Hippocampal formation (tissue), 2 donors: ENCODE measurements around the gene OR2V1.
"Not testable (repeated sequence)": the region's sequence is repeated elsewhere in the genome, so short reads cannot be mapped to it uniquely, and the experiment has no call there.

Experiments used
- DNase-seq, 2 donors: peaks; one replicate each; lab custom pipeline; 2025; lab: John Stamatoyannopoulos, UW

Gene OR2V1

GRCh38 chr5:181101930-181102674 is 28.9 kb downstream of the OR2V1 start:
- not testable (repeated sequence) for DNase-seq

GRCh38 chr5:181101030-181101641 is 29.8 kb downstream of the OR2V1 start:
- not testable (repeated sequence) for DNase-seq

GRCh38 chr5:181100121-181100875 is 30.7 kb downstream of the OR2V1 start:
- no peak for DNase-seq

- DNase-seq = no peak
Observed at GRCh38 chr5:181099602-181100086, 31.3 kb downstream of the OR2V1 start.

- DNase-seq = no peak
Observed at GRCh38 chr5:181098762-181099601, 32.0 kb downstream of the OR2V1 start.

- DNase-seq = not testable (repeated sequence)
Observed at GRCh38 chr5:181097759-181098491, 33.0 kb downstream of the OR2V1 start.

GRCh38 chr5:181097383-181097753 is 33.6 kb downstream of the OR2V1 start:
- DNase-seq = not testable (repeated sequence)

GRCh38 chr5:181096721-181097382 is 34.1 kb downstream of the OR2V1 start:
- not testable (repeated sequence) for DNase-seq

- DNase-seq = not testable (repeated sequence)
Observed at GRCh38 chr5:181095162-181095561, 35.8 kb downstream of the OR2V1 start.

- DNase-seq = no peak
Observed at GRCh38 chr5:181092428-181092827, 38.5 kb downstream of the OR2V1 start.

GRCh38 chr5:181088289-181088688 is 42.7 kb downstream of the OR2V1 start:
- no peak for DNase-seq

GRCh38 chr5:181087309-181087708 is 43.7 kb downstream of the OR2V1 start:
- DNase-seq = no peak

- no peak for DNase-seq
Observed at GRCh38 chr5:181086884-181087205, 44.1 kb downstream of the OR2V1 start.

- no peak for DNase-seq
Observed at GRCh38 chr5:181086026-181086883, 44.7 kb downstream of the OR2V1 start.

- no peak for DNase-seq
Observed at GRCh38 chr5:181084621-181085195, 46.3 kb downstream of the OR2V1 start.

- DNase-seq = no peak
Observed at GRCh38 chr5:181081989-181082388, 49.0 kb downstream of the OR2V1 start.

- DNase-seq = no peak
Observed at GRCh38 chr5:181076920-181077319, 54.0 kb downstream of the OR2V1 start.
